Activated T-helper 9 cell treated with anti-CD3 and anti-CD28 coated beads, Interleukin-2, amount 50 U/mL, for 16 hours (primary cell): ENCODE measurements around the gene VEZF1.
A peak's percentile ranks its signal among the peaks of the same experiment; 100 is the strongest.

ENCODE experiments used
- DNase-seq: peaks from one replicate; pipeline ENCODE4 v3.0.0-alpha.2; 2020; ENCODE audit warnings: low read depth

The VEZF1 gene

GRCh38 chr17:57987581-57988300 lies at the start of gene VEZF1:
TSS of gene VEZF1 (minus strand) at chr17:57988254. CDS start at chr17:57988111, 143 bp downstream.
- DNase-seq, result peak; percentile 73

GRCh38 chr17:58032691-58033415 lies 44.8 kb upstream of the VEZF1 start:
- no peak for DNase-seq

- no peak for DNase-seq
Measured at GRCh38 chr17:58028578-58028977, 40.5 kb upstream of the VEZF1 start.

- DNase-seq, result no peak
Measured at GRCh38 chr17:58020401-58020800, 32.3 kb upstream of the VEZF1 start.

GRCh38 chr17:58019521-58019920 lies 31.5 kb upstream of the VEZF1 start:
- no peak for DNase-seq

- no peak for DNase-seq
Measured at GRCh38 chr17:58019039-58019438, 31.0 kb upstream of the VEZF1 start.

- no peak for DNase-seq
Measured at GRCh38 chr17:58010067-58010799, 22.2 kb upstream of the VEZF1 start.

GRCh38 chr17:58007781-58008706 lies 20.0 kb upstream of the VEZF1 start:
- DNase-seq, result no peak

- DNase-seq, result peak; percentile 97
Measured at GRCh38 chr17:58006924-58007780, 19.1 kb upstream of the VEZF1 start, which contains the start of gene SRSF1. TSS of gene SRSF1 (minus strand) at chr17:58007246. CDS start at chr17:58007137, 109 bp downstream.

GRCh38 chr17:58006560-58006923 lies 18.5 kb upstream of the VEZF1 start:
- DNase-seq, result peak; percentile 51

GRCh38 chr17:58005728-58006559 lies 17.9 kb upstream of the VEZF1 start:
- DNase-seq, result no peak

- DNase-seq, result no peak
Measured at GRCh38 chr17:58005031-58005727, 17.1 kb upstream of the VEZF1 start.

- no peak for DNase-seq
Measured at GRCh38 chr17:58004060-58004459, 16.0 kb upstream of the VEZF1 start.

GRCh38 chr17:58002973-58003372 lies 14.9 kb upstream of the VEZF1 start:
- no peak for DNase-seq

GRCh38 chr17:58002154-58002948 lies 14.3 kb upstream of the VEZF1 start:
- DNase-seq, result no peak

GRCh38 chr17:58001461-58002124 lies 13.5 kb upstream of the VEZF1 start:
- no peak for DNase-seq

GRCh38 chr17:57999496-58000017 lies 11.5 kb upstream of the VEZF1 start:
- no peak for DNase-seq
